Caki2 (cell line): ENCODE measurements around the gene TOE1. TPM values are rescaled to one million over a fixed set of nuclear protein-coding genes. Genes with fewer than 3 reads are reported as not detected.
"Not testable (repeated sequence)": the region's sequence is repeated elsewhere in the genome, so short reads cannot be mapped to it uniquely, and the experiment has no call there.

Experiments used
- DNase-seq: peaks from one replicate; pipeline ENCODE4 v3.0.0-alpha.2; 2015; ENCODE audit warnings: low read depth
- in situ Hi-C: cut with HindIII; loops from 2 replicates; pipeline ENCODE4 v1.10.0; 2016; ENCODE audit warnings: low sequenced_read_pairs, low pct_unique_long_range_greater_than_20kb, mixed read lengths
- total RNA-seq: library from RNA; depleted of rRNA; stranded (reverse); fragments of >200 nt; shearing (Covaris generic); gene quantifications from 2 replicates; pipeline ENCODE4 v1.2.3, GENCODE V29; 2014; ENCODE audit warnings: low replicate concordance; rRNA removed

TOE1 gene
- 9.9 and 11.5 TPM in 2 replicates for total RNA-seq

DNA sequence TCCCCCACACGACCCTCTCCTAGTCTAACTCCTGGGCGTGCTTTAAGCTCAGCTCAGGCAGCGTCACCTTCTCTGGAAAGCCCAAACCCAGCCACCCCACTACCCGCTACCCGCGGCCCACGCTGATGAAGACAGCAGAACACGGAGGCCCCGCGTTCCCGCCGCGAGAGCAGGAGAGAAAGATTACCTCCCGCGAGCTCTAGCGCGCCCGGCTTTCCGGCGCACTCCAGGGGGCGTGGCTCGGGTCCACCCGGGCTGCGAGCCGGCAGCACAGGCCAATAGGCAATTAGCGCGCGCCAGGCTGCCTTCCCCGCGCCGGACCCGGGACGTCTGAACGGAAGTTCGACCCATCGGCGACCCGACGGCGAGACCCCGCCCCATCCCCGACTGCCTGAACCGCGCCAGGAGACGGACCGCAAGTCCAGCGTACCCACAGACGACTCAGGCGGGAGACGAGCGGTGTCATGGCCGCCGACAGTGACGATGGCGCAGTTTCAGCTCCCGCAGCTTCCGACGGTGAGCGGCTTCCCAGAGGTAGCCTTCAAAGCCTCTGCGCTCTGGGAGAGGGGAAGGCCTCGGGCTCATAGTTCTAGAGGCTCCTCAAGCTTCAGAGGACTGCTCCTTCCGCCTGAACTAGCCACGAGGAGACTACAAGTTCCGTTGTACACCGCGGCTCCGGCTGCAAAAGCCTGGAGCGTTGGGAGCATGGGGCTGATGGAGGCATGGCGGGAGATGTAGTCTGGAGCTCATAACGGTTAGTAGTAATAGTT lies at the start of gene TOE1, which contains the start of gene MUTYH:
TOE1 (plus strand) TSS at position 382 of the 770 bp plus-strand sequence; CDS start at position 465, 83 bp downstream.
MUTYH (minus strand) TSS at position 652 of the 770 bp plus-strand sequence. CDS start 5,935 bp downstream, outside the sequence.
- in situ Hi-C loops: no loop called here
- DNase-seq: peak; percentile 91

DNA sequence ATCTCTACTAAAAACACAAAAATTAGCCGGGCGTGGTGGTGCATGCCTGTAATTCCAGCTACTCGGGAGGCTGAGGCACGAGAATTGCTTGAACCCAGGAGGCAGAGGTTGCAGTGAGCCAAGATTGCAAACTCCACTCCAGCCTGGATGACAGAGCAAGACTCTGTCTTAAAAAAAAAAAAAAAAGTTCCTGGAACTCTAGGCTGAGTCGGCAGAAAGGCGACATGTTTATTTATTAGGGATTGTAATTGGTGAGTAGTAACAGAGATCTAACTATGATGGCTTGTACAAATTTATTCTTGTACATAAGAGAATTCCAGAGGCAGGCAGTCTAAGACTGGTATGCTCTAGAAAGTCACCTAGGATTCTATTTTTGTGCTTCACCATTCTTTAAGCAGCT lies 49.0 kb upstream of the TOE1 start:
- DNase-seq, in situ Hi-C loops: not testable (repeated sequence)

DNA sequence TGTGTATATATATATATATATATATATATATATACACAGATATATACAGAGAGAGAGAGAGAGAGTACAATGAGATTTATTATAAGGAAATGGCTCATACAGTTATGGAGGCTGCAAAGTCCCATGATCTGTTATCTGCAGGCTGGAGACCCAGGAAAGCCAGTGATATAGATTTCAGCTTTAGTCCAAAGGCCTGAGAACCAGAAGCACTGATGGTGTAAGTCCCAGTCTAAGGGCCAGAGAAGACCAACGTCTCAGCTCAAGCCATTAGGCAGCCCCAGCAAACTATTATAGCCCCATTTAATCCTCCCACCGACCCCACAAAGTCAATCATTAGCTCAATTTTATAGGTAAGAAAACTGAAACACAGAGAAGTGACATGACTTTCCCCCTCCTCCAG lies 48.3 kb upstream of the TOE1 start:
- no peak for DNase-seq
- in situ Hi-C loops: no loop called here

DNA sequence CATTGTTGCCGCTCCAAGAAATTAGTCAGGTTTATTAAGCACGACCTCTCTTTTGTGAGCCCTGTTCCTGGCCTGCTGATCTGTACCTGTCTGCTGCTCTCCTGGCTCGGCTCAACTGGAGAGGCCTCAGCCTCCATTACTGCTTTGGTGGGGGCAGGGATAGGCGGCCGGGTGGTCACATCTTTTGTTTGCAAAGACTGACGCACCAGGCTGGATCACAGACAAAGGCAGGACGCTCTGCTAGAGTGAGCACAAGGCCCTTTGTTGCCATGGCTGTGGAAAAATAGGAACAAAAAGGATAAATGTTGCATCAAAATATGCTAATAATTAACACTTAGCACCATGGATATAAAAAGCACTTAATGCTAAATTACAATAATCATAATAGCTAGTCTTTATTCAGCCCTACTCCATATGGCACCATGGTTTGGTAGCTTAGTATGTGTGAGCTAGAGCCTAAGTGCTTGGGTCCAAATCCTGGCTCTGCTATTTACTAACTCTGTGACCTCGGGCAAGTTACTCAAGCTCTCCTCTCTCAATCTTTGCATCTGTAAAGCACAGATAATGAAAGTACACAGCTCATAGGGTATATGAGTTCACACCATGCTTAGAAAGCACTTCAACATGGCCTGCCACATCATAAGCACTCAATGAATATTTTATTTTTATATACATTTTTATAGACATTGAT lies 42.2 kb upstream of the TOE1 start:
- DNase-seq: no peak
- in situ Hi-C loops: no loop called here

DNA sequence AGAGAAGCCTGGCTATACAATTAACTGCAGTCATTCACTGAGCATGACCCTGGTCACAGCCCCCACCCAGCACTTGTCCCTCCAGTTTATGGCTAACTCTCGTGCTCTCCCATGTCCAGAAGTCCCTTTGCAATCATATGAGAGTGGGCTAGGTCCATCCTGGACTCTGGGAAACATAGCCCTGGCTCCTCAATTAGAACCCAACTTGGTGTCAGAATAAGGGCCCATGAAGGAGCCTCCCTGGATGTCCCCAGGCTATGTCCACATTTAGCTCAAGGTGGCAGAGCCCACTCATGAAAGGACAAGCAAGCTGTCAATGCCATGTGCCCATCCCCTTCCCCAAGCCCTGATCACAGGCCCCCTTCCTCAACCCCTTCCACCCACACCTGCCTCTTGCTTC lies 40.7 kb upstream of the TOE1 start:
- DNase-seq: no peak
- in situ Hi-C loops: no loop called here

DNA sequence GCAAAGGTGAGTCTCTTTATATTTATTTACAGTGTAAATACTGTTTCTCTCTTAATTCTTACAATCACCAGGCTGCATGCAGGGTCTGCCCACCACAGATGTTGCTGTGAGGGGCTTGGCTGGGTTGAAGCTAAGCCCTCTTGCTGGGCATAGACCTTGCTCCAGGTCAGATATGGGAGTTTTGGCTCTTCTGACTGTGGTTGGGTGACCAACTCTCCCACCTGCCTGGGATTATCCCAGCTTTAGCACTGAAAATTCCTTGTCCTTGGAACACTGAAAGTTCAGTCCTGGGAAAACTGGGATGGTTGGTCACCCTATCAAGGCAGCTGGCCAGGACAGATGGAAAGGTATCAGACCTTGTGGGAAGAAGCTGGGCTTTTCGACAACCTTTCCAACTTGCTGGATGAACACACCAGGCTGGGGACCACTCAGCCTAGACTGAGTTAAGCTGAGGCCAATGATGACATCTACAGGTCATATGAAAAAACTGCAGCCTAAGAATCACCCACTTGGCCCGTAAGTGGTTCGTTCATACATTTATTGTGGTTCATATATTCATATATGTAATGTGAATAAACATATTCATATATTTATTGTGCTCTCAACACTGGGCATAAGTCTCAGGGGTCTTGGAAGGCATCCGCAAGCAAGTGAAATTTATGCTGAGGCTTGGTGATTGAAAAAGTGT lies 39.8 kb upstream of the TOE1 start:
- in situ Hi-C loops: no loop called here

DNA sequence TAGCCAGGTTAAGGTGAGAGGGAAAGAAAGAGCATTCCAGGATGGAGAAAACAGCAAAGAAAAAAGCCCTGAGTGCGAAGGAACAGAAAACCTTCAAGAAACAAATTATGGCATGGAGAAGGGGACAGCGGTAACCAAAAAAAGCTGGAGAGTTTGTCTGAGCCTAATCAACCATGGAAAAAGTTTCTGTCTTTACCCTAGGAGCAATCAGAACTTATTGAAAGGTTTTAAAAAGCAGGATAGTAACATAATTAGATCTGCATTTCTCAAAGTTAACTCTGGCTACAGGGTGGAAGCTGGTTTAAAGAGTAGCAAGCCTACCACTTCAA lies 39.3 kb upstream of the TOE1 start:
- in situ Hi-C loops: no loop called here
- no peak for DNase-seq

More for the DNA sequence above, 39.8 kb upstream of the TOE1 start:
- peak; percentile 33 for DNase-seq

DNA sequence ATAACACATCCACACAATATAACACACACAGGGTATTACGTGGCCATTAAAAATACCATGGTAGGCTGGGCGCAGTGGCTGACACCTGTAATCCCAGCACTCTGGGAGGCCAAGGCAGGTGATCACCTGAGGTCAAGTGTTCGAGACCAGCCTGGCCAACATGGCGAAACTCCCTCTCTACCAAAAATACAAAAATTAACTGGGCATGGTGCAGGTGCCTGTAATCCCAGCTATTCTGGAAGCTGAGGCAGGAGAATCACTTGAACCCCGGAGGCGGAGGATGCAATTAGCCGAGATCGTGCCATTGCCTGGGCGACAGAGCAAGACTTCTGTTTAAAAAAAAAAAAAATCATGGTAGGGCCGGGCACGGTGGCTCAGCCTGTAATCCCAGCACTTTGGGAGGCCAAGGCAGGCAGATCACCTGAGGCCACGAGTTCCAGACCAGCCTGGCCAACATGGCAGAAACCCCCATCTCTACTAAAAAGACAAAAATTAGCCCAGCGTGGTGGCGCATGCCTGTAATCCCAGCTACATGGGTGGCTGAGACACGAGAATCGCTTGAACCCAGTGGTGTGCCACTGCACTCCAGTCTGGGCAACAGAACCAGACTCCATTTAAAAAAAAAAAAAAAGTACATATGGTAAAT lies 37.3 kb upstream of the TOE1 start:
- no peak for DNase-seq
- in situ Hi-C loops: no loop called here

DNA sequence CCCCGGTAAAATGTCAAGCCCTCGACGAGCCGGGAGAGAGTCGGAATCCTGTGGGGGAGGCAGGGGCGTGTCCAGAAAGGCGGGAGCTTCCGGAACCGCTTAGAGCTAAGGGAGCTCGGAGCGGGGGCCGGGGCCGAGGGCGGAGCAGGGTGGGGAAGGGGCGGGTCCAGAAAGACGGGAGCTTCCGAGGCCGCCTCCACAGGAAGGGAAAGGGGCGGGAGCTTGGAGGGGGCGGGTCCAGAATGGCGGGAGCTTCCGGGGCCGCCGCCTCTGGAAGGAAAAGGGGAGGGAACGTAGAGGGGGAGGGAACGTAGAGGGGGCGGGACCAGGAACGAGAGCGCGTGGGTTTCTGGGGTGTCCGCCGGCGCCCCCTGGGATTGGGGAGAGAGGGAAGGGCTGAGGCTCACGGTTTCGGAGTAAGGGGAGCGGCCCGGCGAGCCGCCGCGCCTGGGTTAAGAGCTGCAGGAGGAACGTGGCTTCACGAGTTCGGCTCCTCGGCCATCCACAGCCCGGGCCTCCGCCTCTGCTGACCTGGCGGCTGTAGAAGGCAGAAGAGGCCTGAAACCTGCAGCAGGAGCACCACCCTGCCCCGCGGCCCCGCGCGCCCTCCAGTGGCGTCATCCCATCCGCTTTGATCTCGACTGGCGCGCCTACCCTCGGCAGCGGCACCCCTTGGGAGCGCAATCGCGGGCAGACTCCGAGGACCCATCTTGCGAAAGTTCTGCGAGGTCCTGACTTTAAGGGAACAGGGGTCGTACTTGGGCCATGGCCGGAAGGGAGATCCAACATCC lies 36.3 kb upstream of the TOE1 start:
- peak; percentile 93 for DNase-seq
- in situ Hi-C loops: no loop called here

DNA sequence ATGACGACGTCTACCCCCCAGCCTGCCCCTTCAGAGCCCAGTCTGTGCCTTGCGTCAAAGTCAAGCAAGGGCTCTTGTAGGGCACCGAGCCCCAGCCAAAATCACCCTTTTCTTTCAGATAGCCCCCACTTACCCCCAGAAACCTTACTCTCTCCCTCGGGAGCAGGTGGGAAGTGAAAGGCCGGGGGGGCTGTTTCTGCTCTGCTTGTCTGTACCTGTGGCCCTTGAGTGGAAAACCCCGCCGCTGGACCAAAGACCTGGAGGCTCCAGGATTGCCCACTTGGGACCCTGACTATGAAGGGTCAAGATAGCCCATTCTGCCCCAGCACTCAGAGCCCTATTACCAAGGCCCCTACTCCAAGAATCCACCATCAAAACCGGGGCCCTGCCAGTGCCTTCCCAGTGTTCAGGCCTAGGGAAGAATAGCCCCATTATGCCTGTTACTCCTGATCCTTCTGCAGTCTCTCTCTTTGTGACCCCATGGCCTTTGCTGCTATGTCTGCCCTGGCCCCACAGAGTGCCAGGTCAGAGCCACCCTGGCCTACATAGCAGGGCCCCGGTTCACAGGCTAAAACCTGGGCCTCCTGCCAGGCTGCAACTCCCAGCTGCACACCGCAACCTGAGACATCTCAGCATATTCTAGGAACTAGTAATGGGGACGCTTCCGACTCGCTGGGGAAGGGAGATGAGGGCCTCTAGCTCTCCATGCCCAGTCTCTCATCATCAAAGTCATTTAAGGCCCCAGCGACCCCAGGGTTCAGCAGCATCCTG lies 35.5 kb upstream of the TOE1 start:
- in situ Hi-C loops: no loop called here
- DNase-seq: no peak

DNA sequence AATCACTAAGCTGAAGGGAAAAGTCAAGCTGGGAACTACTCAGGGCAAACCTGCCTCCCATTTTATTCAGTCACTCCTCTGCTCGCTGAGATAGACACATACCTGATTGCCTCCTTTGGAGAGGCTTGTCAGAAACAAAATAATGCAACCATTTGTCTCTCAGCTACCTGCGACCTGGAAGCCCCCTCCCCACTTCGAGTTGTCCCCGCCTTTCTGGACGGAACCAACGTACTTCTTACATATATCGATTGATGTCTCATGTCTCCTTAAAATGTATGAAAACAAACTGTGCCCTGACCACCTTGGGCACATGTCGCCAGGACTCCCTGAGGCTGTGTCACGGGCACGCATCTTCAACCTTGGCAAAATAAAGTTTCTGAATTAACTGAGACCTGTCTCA lies 34.7 kb upstream of the TOE1 start:
- in situ Hi-C loops: no loop called here
- DNase-seq: no peak

DNA sequence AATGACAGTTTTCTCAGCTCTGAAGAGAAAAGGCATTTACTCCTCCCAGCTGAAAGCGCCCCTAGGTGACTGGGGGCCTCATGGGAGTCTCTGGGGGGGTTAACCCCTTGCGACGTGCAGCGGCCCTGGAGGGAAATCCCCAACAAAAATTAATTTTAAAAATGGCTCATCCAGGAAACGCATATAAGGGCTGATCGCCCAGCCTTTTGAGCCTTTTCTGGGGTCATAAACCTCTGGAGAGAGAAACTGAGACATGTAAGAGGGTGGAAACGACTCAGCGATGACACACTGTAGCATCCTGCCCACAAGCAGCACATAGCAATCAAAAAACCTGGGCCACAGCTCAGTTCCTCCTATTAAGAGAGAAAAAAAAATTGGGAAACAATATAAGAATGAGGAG lies 33.7 kb upstream of the TOE1 start:
- in situ Hi-C loops: no loop called here
- DNase-seq: no peak

DNA sequence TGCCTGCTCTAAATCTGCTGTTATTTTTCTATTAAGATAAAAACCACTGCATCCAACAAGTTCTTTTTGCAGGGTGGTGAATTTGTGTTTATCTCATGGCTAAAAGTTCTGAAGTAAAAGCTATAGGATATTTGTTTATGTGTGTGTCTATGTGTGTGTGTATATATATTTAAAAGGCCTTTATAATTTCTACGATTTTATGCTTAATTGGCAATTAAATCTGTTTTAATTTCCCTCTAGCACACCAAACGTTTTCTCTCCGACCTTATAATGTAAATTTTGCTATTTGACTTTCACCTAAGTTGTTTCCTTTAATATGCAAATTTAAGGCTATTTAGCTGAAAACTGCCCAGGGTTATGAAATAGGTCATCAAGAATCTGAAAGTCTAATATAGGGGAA lies 33.1 kb upstream of the TOE1 start:
- in situ Hi-C loops: no loop called here
- no peak for DNase-seq

DNA sequence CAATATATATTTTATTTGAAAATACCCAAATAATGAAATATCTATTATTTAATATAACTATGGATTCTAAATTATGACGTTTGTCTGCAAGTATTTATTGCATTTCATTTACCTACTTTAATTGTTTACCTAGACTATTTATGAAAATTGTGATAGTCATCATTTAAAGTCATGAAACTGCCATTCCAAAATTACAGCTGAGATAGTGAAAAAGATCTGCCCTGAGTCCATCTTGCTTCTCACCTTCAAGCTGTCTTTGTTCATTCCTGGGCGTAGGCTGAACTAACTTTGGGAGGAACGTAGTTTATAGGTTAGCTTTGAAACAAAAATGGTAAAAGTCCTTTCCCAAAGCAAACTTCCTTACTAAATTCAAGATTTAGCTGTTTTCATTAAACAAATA lies 25.7 kb upstream of the TOE1 start:
- in situ Hi-C loops: no loop called here
- no peak for DNase-seq

DNA sequence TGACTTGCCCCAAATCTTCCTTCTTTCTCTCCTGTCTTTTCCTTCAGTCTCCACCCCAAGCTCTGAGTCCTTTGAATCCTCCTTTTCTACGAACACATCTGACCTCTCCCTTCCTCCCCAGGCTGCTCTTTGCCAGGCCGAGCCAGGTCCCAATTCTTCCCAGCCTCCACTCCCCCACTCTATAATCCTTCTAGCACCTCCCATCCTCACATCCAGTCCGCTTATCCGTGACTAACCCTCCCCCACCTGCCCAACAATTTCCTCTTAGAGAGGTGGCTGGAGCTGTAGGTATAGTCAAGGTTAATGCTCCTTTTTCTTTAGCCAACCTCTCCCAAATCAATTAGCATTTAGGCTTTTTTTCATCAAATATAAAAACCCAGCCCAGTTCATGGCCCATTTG lies 22.8 kb upstream of the TOE1 start:
- no peak for DNase-seq
- in situ Hi-C loops: no loop called here

DNA sequence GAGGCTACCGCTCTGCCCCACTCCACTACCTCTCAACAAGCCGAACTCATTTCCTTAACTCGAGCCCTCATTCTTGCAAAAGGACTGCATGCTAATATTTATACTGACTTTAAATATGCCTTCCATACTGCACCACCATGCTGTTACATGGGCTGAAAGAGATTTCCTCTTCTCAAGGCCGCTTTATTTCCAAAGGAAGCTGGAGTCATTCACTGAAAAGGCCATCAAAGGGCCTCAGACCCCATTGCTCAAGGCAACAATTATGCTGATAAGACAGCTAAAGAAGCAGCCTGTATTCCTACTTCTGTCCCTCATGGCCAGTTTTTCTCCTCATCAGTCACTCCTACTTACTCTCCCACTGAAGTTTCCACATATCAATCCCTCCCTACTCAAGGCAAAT lies 20.2 kb upstream of the TOE1 start:
- in situ Hi-C loops: no loop called here
- no peak for DNase-seq

DNA sequence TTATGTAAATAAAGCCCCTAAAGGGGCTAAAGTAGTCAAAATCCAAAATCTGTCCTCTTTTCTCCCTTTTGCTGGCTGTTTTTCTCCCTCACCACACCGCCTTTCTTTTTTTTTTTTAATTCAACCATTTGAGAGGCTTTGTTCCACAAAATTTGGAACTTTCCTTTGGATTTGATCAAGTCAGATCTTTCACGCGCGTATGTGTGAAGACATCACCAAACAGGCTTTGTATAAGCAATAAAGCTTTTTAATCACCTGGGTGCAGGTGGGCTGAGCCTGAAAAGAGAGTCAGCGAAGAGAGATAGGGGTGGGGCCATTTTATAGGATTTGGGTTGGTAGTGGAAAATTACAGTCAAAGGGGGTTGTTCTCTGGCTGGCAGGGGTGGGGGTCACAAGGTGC lies 18.5 kb upstream of the TOE1 start:
- in situ Hi-C loops: no loop called here
- DNase-seq: no peak
